Urinary bladder (tissue), 4 donors: ENCODE results near the gene TEF. TPM values are rescaled to one million over a fixed set of nuclear protein-coding genes. Genes with fewer than 3 reads are reported as not detected.
A peak's percentile ranks its signal among the peaks of the same experiment; 100 is the strongest.

Source experiments
- DNase-seq: peaks from one replicate; pipeline ENCODE4 v3.0.0-alpha.2; 2015; ENCODE audit errors: extremely low spot score
- H3K27ac ChIP-seq: one replicate; pipeline ENCODE4 v1.5.1; 2013; ENCODE audit warnings: low read depth, mild to moderate bottlenecking, moderate library complexity
- H3K36me3 ChIP-seq: one replicate; pipeline ENCODE4 v1.6.1; 2013; ENCODE audit warnings: mild to moderate bottlenecking, moderate library complexity; ENCODE audit not compliant: insufficient read depth
- H3K4me1 ChIP-seq: one replicate; pipeline ENCODE4 v1.6.1; 2013; ENCODE audit warnings: mild to moderate bottlenecking, moderate library complexity; ENCODE audit not compliant: insufficient read depth
- H3K4me3 ChIP-seq: one replicate; pipeline ENCODE4 v1.5.1; 2013; ENCODE audit warnings: low read depth, low read length
- WGBS: extraction: QIAGEN DNeasy Blood & Tissue Kit; methylation state at CpG from one replicate; pipeline ENCODE4 v1.1.7; 2013; 5-methylcytosine and 5-hydroxymethylcytosine counted together
- polyA plus RNA-seq: library from polyadenylated mRNA; stranded (reverse); fragments of 200-250 nt; gene quantifications from one replicate; pipeline ENCODE4 v1.2.3, GENCODE V29; 2013
- total RNA-seq: library from RNA; depleted of rRNA; stranded (reverse); fragments of >200 nt; gene quantifications from one replicate; pipeline ENCODE4 v1.2.3, GENCODE V29; 2014
- donor health status: healthy with polysubstance abuse.
- donor health status: healthy.

TEF gene
- total and polyA plus RNA-seq, 2 donors = 9.0 to 32.1 TPM

GRCh38 chr22:41405588-41405987, 23.8 kb downstream of the TEF start:
- no peak for DNase-seq
- Histone ChIP-seq H3K36me3 (no peaks in the 10 kb centered on the region), H3K4me3 (no peak overlapping the region), H3K27ac (no peak overlapping the region), H3K4me1 (no peaks in the 10 kb centered on the region)
- WGBS = 90% methylated on average over 8 of the region's 8 CpGs

- H3K4me1 ChIP-seq = no peaks in the 10 kb centered on the region
- no peak overlapping the region for H3K27ac ChIP-seq
- H3K4me3 ChIP-seq = no peak overlapping the region
- DNase-seq = no peak
- no peaks in the 10 kb centered on the region for H3K36me3 ChIP-seq
These were observed 24.7 kb downstream of the TEF start for GRCh38 chr22:41406410-41406809.

- H3K4me1 ChIP-seq = no peaks in the 10 kb centered on the region
- H3K36me3 ChIP-seq = no peaks in the 10 kb centered on the region
- no peak overlapping the region for H3K27ac ChIP-seq
- no peak overlapping the region for H3K4me3 ChIP-seq
- 83% methylated on average over 3 of the region's 3 CpGs for WGBS
- DNase-seq = no peak
These were observed 25.7 kb downstream of the TEF start for GRCh38 chr22:41407433-41407832.

GRCh38 chr22:41408665-41409064, 26.9 kb downstream of the TEF start:
- WGBS = 77% methylated on average over 8 of the region's 8 CpGs
- Histone ChIP-seq H3K27ac (no peak overlapping the region), H3K4me1 (no peaks in the 10 kb centered on the region)

GRCh38 chr22:41410311-41410751, 28.6 kb downstream of the TEF start:
- H3K4me1 ChIP-seq = no peaks in the 10 kb centered on the region
- no peak for DNase-seq
- 65% methylated on average over 7 of the region's 7 CpGs for WGBS
- H3K4me3 ChIP-seq = no peak overlapping the region
- H3K27ac ChIP-seq = no peak overlapping the region
- H3K36me3 ChIP-seq = no peaks in the 10 kb centered on the region

More at GRCh38 chr22:41408665-41409064, 26.9 kb downstream of the TEF start:
- no peak for DNase-seq
- no peaks in the 10 kb centered on the region for H3K36me3 ChIP-seq
- no peak overlapping the region for H3K4me3 ChIP-seq

- WGBS = 78% methylated on average over 11 of the region's 11 CpGs
- Histone ChIP-seq H3K36me3 (no peaks in the 10 kb centered on the region), H3K4me1 (no peaks in the 10 kb centered on the region), H3K27ac (peak overlapping the region; percentile 55), H3K4me3 (no peak overlapping the region)
- no peak for DNase-seq
These were observed 29.5 kb downstream of the TEF start for GRCh38 chr22:41411021-41411851.

- Histone ChIP-seq H3K36me3 (no peaks in the 10 kb centered on the region), H3K4me3 (no peak overlapping the region), H3K27ac (no peak overlapping the region), H3K4me1 (peaks cover 2% of the 10 kb centered on the region)
- WGBS = 96% methylated on average over 4 of the region's 4 CpGs
- no peak for DNase-seq
These were observed 33.8 kb downstream of the TEF start for GRCh38 chr22:41415554-41415953.

- peaks cover 2% of the 10 kb centered on the region for H3K4me1 ChIP-seq
- WGBS = 53% methylated on average over 13 of the region's 13 CpGs
- no peaks in the 10 kb centered on the region for H3K36me3 ChIP-seq
- H3K27ac ChIP-seq = peak overlapping the region; percentile 14
- H3K4me3 ChIP-seq = no peak overlapping the region
- no peak for DNase-seq
These were observed 36.1 kb downstream of the TEF start for GRCh38 chr22:41417622-41418390.

- no peak for DNase-seq
- Histone ChIP-seq H3K36me3 (no peaks in the 10 kb centered on the region), H3K4me3 (no peak overlapping the region), H3K4me1 (peaks cover 2% of the 10 kb centered on the region), H3K27ac (no peak overlapping the region)
- WGBS = 87% methylated on average over 9 of the region's 9 CpGs
These were observed 37.0 kb downstream of the TEF start for GRCh38 chr22:41418717-41419116.

GRCh38 chr22:41425660-41426365, 44.1 kb downstream of the TEF start:
- 65% methylated on average over 9 of the region's 9 CpGs for WGBS
- Histone ChIP-seq H3K4me3 (no peak overlapping the region), H3K36me3 (no peaks in the 10 kb centered on the region)

GRCh38 chr22:41429232-41429950, 47.6 kb downstream of the TEF start:
- no peak for DNase-seq
- H3K4me1 ChIP-seq = no peaks in the 10 kb centered on the region
- H3K36me3 ChIP-seq = no peaks in the 10 kb centered on the region
- 87% methylated on average over 13 of the region's 13 CpGs for WGBS
- H3K27ac ChIP-seq = no peak overlapping the region
- H3K4me3 ChIP-seq = no peak overlapping the region

More at GRCh38 chr22:41425660-41426365, 44.1 kb downstream of the TEF start:
- Histone ChIP-seq H3K4me1 (no peaks in the 10 kb centered on the region), H3K27ac (no peak overlapping the region)
- no peak for DNase-seq

- WGBS = 97% methylated on average over 8 of the region's 8 CpGs
- H3K4me3 ChIP-seq = no peak overlapping the region
- DNase-seq = no peak
- H3K27ac ChIP-seq = no peak overlapping the region
- no peaks in the 10 kb centered on the region for H3K36me3 ChIP-seq
- no peaks in the 10 kb centered on the region for H3K4me1 ChIP-seq
These were observed 48.2 kb downstream of the TEF start for GRCh38 chr22:41429951-41430332.

GRCh38 chr22:41431656-41432055, 49.9 kb downstream of the TEF start:
- H3K4me1 ChIP-seq = no peaks in the 10 kb centered on the region
- no peak overlapping the region for H3K4me3 ChIP-seq
- H3K27ac ChIP-seq = no peak overlapping the region
- DNase-seq = no peak
- H3K36me3 ChIP-seq = no peaks in the 10 kb centered on the region
- WGBS = 74% methylated on average over 6 of the region's 6 CpGs
